Ishikawa (cell line): Measurements from ENCODE around the gene APOBEC4.

Experiments
- CEBPB ChIP-seq: IDR thresholded peaks from 2 replicates; pipeline ENCODE4 v1.6.1; 2012
- RAD21 ChIP-seq: IDR thresholded peaks from 2 replicates; pipeline ENCODE4 v1.6.1; 2012; ENCODE audit warnings: low read depth
- REST ChIP-seq: IDR thresholded peaks from 2 replicates; pipeline ENCODE4 v1.6.1; 2012; ENCODE audit warnings: low read depth, mild to moderate bottlenecking
- YY1 ChIP-seq: IDR thresholded peaks from 2 replicates; pipeline ENCODE4 v1.6.1; 2012; ENCODE audit warnings: low read depth
- ZBTB7A ChIP-seq: IDR thresholded peaks from 2 replicates; pipeline ENCODE4 v1.6.1; 2012; ENCODE audit warnings: low read depth
- TF ChIP-seq, protein P1 (sequence below): IDR thresholded peaks from 2 replicates; pipeline ENCODE4 v1.6.1; 2012
- TF ChIP-seq, protein P2 (sequence below): IDR thresholded peaks from 2 replicates; pipeline ENCODE4 v1.6.1; 2012

DNA sequence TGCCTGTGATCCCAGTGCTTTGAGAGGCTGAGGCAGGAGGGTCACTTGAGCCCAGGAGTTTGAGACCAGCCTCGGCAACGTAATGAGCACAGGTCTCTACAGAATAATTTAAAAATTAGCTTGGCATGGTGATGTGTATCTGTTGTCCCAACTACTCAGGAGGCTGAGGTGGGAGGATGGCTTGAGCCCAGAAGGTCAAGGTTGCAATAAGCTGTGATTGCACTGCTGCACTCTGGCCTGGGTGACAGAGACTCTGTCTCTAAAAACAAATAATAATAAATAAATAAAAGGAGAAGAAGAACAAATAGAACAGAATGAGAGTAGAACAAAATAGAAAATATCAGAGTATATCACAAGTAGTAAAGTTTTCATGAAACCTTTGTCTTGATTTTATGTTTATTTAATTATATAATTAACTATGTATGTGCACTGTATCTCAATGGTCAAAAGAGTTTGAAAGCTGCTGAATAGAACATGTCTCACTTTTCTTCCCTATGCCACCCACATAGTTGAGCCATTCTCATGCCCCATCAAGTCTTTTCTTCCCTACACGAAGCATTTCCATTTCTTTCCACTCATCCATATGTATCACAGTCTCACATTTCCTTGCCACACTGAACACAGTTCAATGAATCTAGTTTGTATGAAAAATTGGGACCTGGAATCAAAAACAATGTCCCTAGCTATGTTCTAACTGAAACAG, 22.9 kb upstream of the APOBEC4 start:
- TF ChIP-seq, protein P1, sequence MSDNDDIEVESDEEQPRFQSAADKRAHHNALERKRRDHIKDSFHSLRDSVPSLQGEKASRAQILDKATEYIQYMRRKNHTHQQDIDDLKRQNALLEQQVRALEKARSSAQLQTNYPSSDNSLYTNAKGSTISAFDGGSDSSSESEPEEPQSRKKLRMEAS = no peak
- no peak for TF ChIP-seq ZBTB7A
- no peak for TF ChIP-seq YY1
- no peak for TF ChIP-seq RAD21
- TF ChIP-seq, protein P2, sequence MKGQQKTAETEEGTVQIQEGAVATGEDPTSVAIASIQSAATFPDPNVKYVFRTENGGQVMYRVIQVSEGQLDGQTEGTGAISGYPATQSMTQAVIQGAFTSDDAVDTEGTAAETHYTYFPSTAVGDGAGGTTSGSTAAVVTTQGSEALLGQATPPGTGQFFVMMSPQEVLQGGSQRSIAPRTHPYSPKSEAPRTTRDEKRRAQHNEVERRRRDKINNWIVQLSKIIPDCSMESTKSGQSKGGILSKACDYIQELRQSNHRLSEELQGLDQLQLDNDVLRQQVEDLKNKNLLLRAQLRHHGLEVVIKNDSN = no peak
- no peak for TF ChIP-seq REST
- no peak for TF ChIP-seq CEBPB
